Uterus (tissue), 2 donors: ENCODE results near the gene CXCL12.

Experiments used
- CTCF ChIP-seq, 4 experiments: fragments of 200-600 bp in 2 of 4; fragments of 450-650 bp in 2 of 4; sonication (generic) in 2 of 4; IDR thresholded peaks; one replicate each; pipeline ENCODE4 v1.5.1; 2016 to 2019; ENCODE audit warnings: antibody characterized with exemption in 4 of 4, mild to moderate bottlenecking in 2 of 4, moderate library complexity in 1 of 4
- POLR2A ChIP-seq, 2 donors: fragments of 450-650 bp; IDR thresholded peaks; one replicate each; pipeline ENCODE4 v1.6.1; 2016; ENCODE audit warnings: antibody characterized with exemption in 2 of 2, mild to moderate bottlenecking in 1 of 2, moderate library complexity in 1 of 2

GRCh38 chr10:44385026-44385695 lies at the start of gene CXCL12:
- TF ChIP-seq CTCF (IDR thresholded peaks at IDR 0.05), result no peak
- TF ChIP-seq POLR2A (IDR thresholded peaks at IDR 0.05), result no peak
